GM18505 (cell line): ENCODE results near the gene DMP1.

Experiments used
- ATAC-seq: cut with Tn5 transposase; IDR thresholded peaks from one replicate; pipeline ENCODE4 v1.9.1; 2021; ENCODE audit not compliant: unreplicated experiment
- POLR2A ChIP-seq: IDR thresholded peaks from 4 replicates; pipeline ENCODE4 v1.6.1; 2011; ENCODE audit warnings: borderline replicate concordance; ENCODE audit not compliant: insufficient read depth, insufficient read length; ENCODE audit errors: extremely low read depth

DMP1 gene

GRCh38 chr4:87649980-87650379 lies at the start of gene DMP1:
DMP1 (plus strand) TSS chr4:87650280; CDS start chr4:87656493, 6,213 bp downstream.
- TF ChIP-seq POLR2A, result no peak
- ATAC-seq, result no peak

GRCh38 chr4:87601361-87601760 lies 48.7 kb upstream of the DMP1 start:
- TF ChIP-seq POLR2A, result no peak

DNA sequence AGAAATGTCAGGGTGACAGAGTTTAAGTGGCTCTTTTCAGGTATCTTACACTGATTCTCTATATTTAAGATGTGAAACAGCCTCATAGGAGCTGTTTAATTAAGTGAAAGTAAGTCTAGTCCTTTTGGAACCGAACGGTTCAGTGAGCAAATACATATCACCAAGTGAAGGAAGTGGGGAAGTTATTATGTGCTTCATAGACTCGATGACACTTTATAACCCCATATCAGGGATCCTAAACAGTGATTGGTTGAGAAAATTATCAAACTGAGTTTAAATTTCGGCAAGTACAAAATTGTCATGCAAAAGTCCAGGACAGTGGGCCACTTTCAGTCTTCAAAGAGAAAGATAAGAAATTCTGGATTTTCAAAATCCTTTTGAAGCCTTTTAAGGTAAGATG lies 41.9 kb upstream of the DMP1 start, which contains the start of gene DSPP:
DSPP (plus strand) TSS at position 301 of the 400 bp plus-strand sequence. CDS start 2,380 bp downstream, outside the sequence.
- no peak for TF ChIP-seq POLR2A
- no peak for ATAC-seq

More at GRCh38 chr4:87601361-87601760, 48.7 kb upstream of the DMP1 start:
- ATAC-seq, result no peak

DNA sequence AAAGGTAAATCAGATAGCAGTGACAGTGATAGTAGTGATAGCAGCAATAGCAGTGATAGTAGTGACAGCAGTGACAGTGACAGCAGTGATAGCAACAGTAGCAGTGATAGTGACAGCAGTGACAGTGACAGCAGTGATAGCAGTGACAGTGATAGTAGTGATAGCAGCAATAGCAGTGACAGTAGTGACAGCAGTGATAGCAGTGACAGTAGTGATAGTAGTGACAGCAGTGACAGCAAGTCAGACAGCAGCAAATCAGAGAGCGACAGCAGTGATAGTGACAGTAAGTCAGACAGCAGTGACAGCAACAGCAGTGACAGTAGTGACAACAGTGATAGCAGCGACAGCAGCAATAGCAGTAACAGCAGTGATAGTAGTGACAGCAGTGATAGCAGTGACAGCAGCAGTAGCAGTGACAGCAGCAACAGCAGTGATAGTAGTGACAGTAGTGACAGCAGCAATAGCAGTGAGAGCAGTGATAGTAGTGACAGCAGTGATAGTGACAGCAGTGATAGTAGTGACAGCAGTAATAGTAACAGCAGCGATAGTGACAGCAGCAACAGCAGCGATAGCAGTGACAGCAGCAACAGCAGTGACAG lies 35.7 kb upstream of the DMP1 start:
- no peak for TF ChIP-seq POLR2A
- no peak for ATAC-seq

GRCh38 chr4:87616268-87616667 lies 33.8 kb upstream of the DMP1 start:
- TF ChIP-seq POLR2A, result no peak
- ATAC-seq, result no peak

DNA sequence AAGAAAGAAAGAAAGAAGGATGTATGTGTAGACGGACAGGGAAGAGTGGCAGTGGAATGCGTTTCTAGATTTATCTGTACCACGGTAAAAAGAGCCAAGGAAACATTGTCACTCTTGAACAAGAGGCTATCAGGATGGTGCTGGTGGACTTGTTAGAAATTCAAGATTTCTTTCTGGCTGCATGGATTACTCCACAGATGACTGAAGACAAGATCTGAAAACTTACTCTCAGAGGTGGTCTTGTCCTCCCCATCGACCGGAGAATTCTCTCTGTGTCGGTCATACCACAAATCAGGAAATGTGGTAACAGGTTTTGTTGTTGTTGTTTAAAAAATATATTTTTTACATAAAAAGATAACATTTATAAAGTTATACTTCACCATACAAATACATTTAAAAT lies 30.0 kb upstream of the DMP1 start:
- TF ChIP-seq POLR2A, result no peak
- ATAC-seq, result no peak

DNA sequence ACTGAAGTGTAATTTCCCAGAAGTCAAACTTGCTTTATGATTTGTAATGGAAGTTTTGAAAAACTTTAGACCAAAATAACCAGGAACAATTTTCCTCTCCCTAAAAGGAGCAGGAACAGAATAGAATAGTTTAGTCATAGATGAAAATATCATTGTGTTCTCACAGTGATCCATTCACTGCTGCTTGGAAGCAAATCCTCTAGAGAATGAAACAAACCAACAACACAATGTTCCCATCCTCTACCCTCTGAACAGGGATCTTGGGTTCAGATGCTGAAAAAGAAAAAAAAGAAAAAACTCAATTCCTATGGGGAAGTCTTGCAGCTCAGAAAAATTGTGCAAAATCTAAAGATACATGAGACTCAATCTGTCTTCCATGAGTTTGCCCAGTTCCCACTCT lies 29.6 kb upstream of the DMP1 start:
- no peak for TF ChIP-seq POLR2A
- no peak for ATAC-seq

- ATAC-seq, result no peak
- no peak for TF ChIP-seq POLR2A
Measured at GRCh38 chr4:87622303-87622702, 27.8 kb upstream of the DMP1 start.

GRCh38 chr4:87624698-87625097 lies 25.4 kb upstream of the DMP1 start:
- ATAC-seq, result peak; percentile 94
- TF ChIP-seq POLR2A, result no peak

DNA sequence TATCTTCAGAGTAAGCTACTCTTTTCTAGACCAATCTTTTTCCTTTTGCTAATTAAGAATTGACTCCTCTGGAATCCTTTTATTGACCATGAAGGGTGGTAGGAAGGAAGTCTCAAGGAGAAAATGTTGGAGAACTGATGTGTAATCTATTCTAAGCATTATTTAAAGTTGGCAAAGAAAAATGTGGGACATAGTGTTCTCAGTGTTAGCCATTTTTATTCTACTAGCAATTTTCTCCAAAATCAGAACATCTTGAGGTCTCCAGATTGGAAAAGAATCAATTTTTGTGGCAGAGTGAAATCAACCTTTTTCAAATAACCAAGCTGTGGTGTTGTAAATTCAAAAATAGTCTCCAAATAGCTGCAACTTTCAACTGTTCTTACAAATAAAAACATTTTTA lies 18.4 kb upstream of the DMP1 start:
- no peak for TF ChIP-seq POLR2A
- ATAC-seq, result no peak

DNA sequence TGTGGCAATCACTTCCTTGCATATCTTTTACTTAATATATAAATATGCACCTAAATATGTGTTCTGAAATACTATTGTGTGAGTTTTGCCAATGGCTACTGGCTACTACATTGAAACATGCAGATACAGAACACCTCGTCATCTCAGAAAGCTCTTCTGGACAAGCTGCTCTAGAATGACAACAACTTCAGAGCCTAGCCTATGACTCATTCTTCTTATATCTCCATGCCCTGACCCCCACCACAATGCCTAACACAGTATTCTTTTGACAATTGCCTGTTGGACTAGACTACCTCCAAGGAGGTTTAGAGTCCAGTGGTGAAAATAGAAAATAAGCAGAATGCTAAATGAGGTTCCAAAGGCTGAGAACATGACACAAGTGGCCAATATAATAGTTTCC lies 17.6 kb upstream of the DMP1 start:
- ATAC-seq, result no peak
- no peak for TF ChIP-seq POLR2A

GRCh38 chr4:87633243-87633642 lies 16.8 kb upstream of the DMP1 start:
- no peak for TF ChIP-seq POLR2A
- ATAC-seq, result no peak

GRCh38 chr4:87644286-87644685 lies 5.8 kb upstream of the DMP1 start:
- ATAC-seq, result no peak
- TF ChIP-seq POLR2A, result no peak

DNA sequence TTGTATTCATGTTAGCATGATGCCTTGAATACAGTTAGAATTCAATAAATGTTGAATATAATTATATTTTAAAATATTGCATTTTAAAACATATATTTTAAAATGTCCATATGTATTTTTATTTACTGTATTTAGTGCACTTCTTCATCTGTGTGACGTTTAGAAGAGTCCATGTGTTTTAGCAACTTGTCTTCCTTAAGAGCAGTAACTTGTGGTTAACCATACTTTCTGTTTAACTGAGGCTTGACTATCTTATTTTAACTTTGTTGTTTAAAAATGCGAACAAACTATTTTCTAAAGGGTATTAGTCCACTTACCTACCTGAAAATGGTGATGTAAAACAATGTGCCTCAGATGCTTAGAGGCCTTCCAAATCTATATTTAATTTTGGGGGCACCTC lies 858 bp downstream of the DMP1 start:
- no peak for ATAC-seq
- TF ChIP-seq POLR2A, result no peak

GRCh38 chr4:87651941-87652340 lies 1.9 kb downstream of the DMP1 start:
- no peak for ATAC-seq
- no peak for TF ChIP-seq POLR2A
